Activated CD8-positive, alpha-beta memory T cell treated with anti-CD3 and anti-CD28 coated beads for 4 hours (primary cell): ENCODE measurements around the gene UBE2S.
"Not testable (repeated sequence)": the region's sequence is repeated elsewhere in the genome, so short reads cannot be mapped to it uniquely, and the experiment has no call there.

Experiments
- DNase-seq, 2 donors: peaks; one replicate each; pipeline ENCODE4 v3.0.0-alpha.2; 2020; ENCODE audit warnings: low read depth in 2 of 2

Gene UBE2S

DNA sequence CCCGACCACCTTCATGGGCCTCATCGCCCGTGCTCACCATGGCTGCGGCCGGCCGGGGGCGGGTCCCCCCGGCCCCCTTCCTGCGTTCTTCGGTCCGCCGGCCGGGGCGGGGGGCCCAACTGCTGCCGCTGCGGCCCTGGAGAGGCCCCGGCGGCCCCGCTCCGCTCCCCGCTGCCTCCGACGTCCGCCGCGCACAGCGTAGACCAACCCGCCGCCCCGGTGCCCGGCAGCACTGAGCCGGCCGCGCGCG is at the start of gene UBE2S:
UBE2S (minus strand) TSS at position 239 of the 250 bp plus-strand sequence; CDS start at position 40, 199 bp downstream.
- DNase-seq, result not testable (repeated sequence)

GRCh38 chr19:55456347-55456746 is 48.8 kb upstream of the UBE2S start:
- DNase-seq, result no peak

GRCh38 chr19:55455576-55456235 is 48.1 kb upstream of the UBE2S start:
- DNase-seq, result no peak

DNA sequence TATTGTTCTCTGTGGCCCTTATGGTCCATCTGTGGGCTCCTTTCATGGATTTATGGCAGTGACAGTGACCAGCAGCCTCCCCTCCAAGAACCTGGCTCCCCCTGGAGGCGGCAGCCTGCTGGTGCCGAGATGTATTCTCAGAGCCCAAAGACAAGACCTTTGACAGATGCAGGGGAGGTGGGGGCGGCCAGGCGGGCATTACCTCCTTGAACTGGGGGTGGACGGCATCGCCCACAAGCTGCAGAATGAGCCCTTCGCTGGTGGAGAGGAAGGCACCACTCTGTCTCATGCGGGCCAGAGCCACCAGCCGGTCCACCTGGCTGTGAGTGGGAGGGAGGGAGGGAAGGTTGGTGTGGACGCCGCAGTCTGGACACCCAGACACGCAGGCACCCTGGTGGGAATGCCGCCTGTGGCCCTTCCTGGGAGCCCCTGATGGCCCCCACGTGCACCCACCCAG is 47.2 kb upstream of the UBE2S start:
- DNase-seq, result no peak

DNA sequence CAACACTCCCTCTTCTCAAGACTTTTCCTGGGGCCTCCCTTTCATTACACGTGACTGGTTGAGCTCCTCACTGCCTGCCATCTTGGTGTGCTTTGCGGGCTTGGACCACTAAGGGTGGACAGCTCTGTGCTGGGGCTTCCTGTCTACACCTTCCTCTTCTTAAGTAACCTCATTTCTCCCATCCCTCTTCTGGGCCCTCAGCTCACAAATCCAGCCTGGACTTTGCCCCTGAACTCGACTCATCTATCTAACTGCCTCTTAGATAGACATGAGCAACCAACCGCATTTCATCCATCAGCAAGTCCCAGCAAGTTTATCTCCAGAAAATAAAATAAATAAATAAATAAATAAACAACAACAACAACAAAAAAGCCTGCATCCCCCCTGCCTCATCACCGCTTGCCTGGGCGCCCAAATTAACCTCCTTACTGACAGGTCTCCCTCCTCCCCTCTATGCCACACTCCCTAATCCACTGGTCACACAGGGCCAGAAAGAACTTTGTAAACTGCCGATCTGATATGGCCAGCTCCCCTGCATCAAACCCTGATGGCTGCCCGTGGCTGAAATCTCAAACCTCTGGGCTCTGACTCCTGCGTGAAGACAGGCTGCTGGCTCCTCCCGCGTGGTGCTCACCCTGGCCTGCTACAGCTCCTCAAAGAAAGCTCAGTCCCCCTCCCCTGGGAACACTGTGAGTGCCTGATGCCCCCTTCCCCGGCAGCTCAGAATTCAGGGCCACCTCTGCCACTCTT is 46.1 kb upstream of the UBE2S start:
- DNase-seq, result no peak

DNA sequence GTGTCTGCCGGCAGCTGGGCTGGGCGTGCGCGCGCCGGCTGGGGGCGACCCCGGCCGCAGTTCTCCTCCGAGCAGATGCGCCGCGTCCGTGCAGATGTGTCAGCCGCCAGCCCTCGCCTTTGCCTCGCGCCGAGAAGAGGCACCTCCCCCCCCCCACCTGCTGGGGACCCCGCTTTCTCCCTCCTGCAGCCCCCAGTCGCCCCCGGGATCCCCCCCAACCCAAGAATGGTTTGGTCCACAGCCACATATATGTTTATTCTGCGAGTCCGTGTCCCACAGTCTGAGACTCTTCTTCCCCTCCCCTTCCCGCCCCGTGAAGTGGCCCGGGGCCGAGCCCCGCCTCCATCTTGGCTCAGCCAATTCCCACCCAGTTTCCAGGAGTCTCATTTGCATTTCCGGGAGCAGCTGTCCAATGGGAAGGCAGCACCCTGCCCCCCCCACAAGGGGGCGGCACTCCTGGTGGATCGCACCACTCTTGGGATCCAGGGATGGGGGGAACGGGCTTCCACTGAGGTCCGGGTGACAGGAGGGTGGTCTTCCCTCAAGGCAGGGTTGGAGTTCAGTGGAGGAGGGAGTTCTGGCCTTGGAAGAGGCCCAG is 45.3 kb upstream of the UBE2S start:
- DNase-seq, result no peak

- no peak for DNase-seq
Observed at GRCh38 chr19:55451965-55452748, 44.6 kb upstream of the UBE2S start.

DNA sequence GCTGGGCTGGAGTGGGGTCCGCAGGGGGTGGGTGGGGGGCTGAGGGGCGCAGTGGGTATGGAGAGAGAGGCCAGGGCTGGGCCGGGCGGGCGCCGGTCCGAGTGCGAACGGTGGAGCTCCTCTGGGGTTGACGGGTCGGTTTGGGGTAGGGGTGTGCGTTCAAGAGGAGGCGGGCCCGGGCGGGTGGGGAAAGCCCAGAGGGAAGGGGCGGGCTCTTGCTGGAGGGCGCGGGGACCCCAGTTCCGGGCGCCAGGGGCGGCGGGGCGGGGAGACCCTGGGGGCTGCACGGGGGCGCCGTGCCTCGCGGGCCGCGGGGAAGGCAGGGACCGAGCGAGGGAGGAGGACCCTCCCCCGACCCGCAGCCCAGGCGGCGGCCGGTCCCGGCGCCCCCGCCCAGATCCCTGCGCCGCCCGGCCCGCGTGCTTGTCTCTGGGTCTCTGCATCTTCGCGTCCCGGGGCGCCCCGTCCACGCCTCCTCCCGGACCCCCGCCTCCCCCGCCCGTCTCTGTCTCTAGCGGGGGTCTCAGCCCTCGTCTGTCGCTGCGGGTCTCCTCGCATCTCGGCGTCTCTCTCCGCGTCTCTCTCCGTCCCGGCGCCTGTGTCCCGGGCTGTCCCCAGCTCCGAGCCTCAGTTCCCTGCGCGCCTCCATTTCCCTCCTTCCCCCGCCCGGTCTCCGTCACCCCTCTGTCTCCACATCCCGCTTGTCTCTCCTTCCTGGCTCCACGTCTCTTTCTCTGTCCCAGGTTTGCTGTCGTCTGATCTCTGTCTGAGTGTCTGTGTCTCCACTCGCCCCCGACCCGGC is 43.8 kb upstream of the UBE2S start:
- DNase-seq, result no peak

DNA sequence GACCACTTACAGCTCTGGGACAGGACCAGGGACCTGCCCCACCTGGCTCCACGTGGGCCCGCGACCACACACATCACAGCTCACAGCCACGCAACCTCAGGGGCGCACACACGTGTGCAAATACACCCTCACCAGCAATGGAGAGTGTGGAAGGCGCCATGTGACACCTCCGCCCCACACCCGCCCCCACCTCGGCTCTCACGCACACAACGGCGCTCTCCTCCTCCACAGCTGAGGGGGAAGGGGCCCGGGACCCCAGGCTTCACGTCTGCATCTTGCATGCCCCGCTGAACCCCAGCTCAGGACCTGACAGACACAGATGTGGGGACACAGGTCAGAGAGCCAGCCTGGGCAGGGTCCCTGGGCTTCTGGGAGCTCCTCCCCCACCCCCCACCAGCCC is 41.9 kb upstream of the UBE2S start:
- DNase-seq, result no peak

DNA sequence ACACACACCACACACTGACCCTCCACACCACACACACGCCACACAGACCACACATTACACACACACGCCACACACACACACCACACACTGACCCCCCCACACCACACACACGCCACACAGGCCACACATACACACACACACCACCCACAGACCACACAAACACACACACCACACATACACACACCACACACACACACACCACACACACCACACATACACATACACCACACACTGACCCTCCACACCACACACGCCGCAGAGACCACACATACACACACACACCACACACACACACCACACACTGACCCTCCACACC is 40.5 kb upstream of the UBE2S start:
- not testable (repeated sequence) for DNase-seq

- DNase-seq, result no peak
Observed at GRCh38 chr19:55447421-55448174, 40.0 kb upstream of the UBE2S start.

GRCh38 chr19:55446060-55446459 is 38.5 kb upstream of the UBE2S start:
- DNase-seq, result no peak

GRCh38 chr19:55444646-55445045 is 37.1 kb upstream of the UBE2S start:
- DNase-seq, result no peak

DNA sequence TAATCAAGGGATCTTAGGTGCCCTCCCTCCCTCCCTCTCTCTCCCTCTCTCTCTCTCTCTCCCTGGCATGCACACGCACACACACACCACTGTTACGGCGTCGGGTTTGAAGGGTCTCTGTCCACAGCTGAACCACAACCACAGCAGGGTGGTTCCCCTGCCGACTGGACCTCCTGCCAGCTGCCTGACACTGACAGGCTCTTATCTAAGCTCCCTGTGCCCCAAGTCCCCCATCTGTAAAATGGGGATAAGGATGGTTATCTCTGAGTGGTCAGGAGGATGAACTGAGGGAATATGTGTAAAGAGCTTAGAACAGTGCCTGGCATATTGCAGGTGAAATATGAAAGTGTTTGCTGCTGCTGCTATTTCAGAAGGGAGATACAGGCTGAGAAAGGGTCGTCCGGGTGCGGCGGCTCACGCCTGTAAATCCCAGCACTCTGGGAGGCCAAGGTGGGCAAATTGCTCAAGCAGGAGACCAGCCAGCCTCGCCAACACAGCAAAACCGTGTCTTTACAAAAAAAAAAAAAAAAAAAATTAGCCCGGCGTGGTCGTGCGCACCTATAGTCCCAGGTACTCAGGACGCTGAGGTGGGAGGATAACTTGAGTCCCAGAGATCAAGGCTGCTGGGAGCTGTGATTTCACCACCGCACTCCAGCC is 36.4 kb upstream of the UBE2S start:
- no peak for DNase-seq

DNA sequence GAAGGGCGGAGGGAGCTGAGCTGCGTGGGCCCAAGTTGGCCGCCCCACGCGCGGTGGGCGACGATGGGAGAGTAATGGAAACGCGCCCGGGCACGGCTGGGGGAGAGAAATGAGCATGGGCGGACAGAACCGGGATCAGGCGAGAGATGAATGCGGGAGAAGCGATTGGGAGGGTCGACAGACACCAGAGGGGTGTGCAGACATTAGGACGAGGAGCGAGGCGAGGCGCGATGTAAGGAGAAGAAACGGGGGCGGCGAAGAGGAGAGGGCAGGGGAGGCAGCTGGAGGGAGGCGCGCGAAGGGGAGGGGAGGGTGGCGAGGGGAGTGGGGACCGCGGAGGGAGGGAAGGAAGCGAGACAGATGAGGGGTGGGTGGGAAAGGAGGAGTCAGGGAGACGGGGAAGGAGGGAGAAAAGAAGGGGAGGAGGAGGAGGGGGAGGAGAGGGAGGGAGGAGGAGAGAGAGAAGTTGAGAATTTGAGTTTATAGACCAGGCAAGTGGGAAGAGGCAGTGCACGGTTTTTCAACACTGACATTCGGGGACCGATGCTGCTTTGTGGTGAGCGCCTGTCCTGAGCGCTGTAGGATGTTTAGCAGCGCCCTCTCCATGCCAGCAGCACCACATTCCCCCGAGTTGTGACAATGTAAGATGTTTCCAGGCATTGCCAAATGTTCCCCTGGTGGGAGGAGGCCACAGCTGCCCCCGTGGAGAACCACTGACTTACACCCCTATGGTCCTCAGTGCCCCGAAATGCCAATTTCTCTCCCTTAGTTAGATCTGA is 35.6 kb upstream of the UBE2S start, which contains the start of gene SHISA7:
SHISA7 (minus strand) TSS at position 256 of the 779 bp plus-strand sequence. CDS start 437 bp downstream, outside the sequence.
- DNase-seq, result no peak

GRCh38 chr19:55442372-55442961 is 34.9 kb upstream of the UBE2S start:
- DNase-seq, result no peak

GRCh38 chr19:55441692-55442321 is 34.2 kb upstream of the UBE2S start:
- no peak for DNase-seq

GRCh38 chr19:55441319-55441691 is 33.7 kb upstream of the UBE2S start:
- DNase-seq, result no peak
